K562 (cell line): ENCODE measurements around the gene NDUFAF3. TPM values are rescaled to one million over a fixed set of nuclear protein-coding genes. Genes with fewer than 3 reads are reported as not detected.

Experiments used
- ATAC-seq: fragments of 200-7000 bp; cut with Tn5 transposase; 3 replicates; pipeline ENCODE4 v1.9.1; 2020; ENCODE audit warnings: moderate library complexity
- BruUV-seq: library from RNA; stranded (reverse); fragments of 400-500 nt; replicated peaks from 2 replicates; lab custom pipeline; 2021; lab: Mats Ljungman, UMichigan
- CTCF ChIA-PET: fragments of 300-600 bp; formaldehyde crosslinking; extraction: SDS; loops from one replicate; lab custom pipeline; 2021; ENCODE audit warnings: low intra/inter-chr PET ratio; lab: Yijun Ruan, JAX
- POLR2A ChIA-PET: fragments of 300-600, 350-650 bp; sonication (Branson Sonifier 250); formaldehyde crosslinking; extraction: SDS; loops from one replicate; lab custom pipeline; 2021; ENCODE audit warnings: antibody characterized with exemption, inconsistent platforms; lab: Yijun Ruan, JAX
- DNase-seq, 4 experiments: peaks; one replicate each; pipeline versions ENCODE4 v3.0.0 to v3.0.0-alpha.2; 2011 to 2018; ENCODE audit warnings: low spot score in 3 of 4, mixed read lengths in 3 of 4; ENCODE audit errors: extremely low read depth in 1 of 4
- FAIRE-seq: peaks from 2 replicates; lab custom pipeline; 2011; peaks lifted over from hg19 to GRCh38; lab: Jason Lieb, UNC
- H2AFZ ChIP-seq: 2 replicates; pipeline ENCODE4 v1.6.0; 2011; ENCODE audit warnings: low read depth, low read length, control low read depth, inconsistent platforms
- H3K27ac ChIP-seq: fragments of 200-600 bp; 3 replicates; pipeline ENCODE4 v1.8.0; 2011; ENCODE audit warnings: low read depth, mild to moderate bottlenecking, control low read depth, inconsistent platforms, low read length, moderate library complexity, mixed read lengths; ENCODE audit errors: extremely low read depth
- H3K27me3 ChIP-seq, 2 experiments: fragments of 300-600 bp in 1 of 2; 2 replicates in 1 of 2; 3 replicates in 1 of 2; pipeline versions ENCODE4 v1.6.0 to v1.8.0; 2011; ENCODE audit warnings: inconsistent platforms in 2 of 2, low read length in 2 of 2, mild to moderate bottlenecking in 1 of 2, mixed read lengths in 1 of 2, moderate library complexity in 1 of 2; ENCODE audit not compliant: control insufficient read depth in 2 of 2, insufficient read depth in 2 of 2
- H3K36me3 ChIP-seq: fragments of 300-600 bp; 3 replicates; pipeline ENCODE4 v1.8.0; 2011; ENCODE audit warnings: mild to moderate bottlenecking, low read length, inconsistent platforms; ENCODE audit not compliant: control insufficient read depth, insufficient read depth
- H3K4me1 ChIP-seq, 2 experiments: fragments of 200-600 bp in 1 of 2; replicated peaks in 1 of 2; 2 replicates in 1 of 2; 3 replicates in 1 of 2; pipeline versions ENCODE4 v1.5.1 to v1.8.0; 2011; ENCODE audit warnings: inconsistent platforms in 2 of 2, low read length in 2 of 2, mild to moderate bottlenecking in 1 of 2, mixed read lengths in 1 of 2, moderate library complexity in 1 of 2; ENCODE audit not compliant: control insufficient read depth in 2 of 2, insufficient read depth in 2 of 2
- H3K4me2 ChIP-seq: 2 replicates; pipeline ENCODE4 v1.6.1; 2011; ENCODE audit warnings: low read length, control low read depth, inconsistent platforms, mixed read lengths; ENCODE audit not compliant: insufficient read depth
- H3K4me3 ChIP-seq: fragments of 200-600 bp; sonication (generic), shearing (Covaris generic); 2 replicates; pipeline ENCODE4 v1.5.1; 2016; ENCODE audit warnings: control low read depth, inconsistent platforms
- H3K79me2 ChIP-seq: fragments of 200-600 bp; 3 replicates; pipeline ENCODE4 v1.8.0; 2011; ENCODE audit warnings: low read length, inconsistent platforms; ENCODE audit not compliant: control insufficient read depth, insufficient read depth
- H3K9ac ChIP-seq, 2 experiments: 2 replicates each; pipeline versions ENCODE4 v1.6.0 to v1.6.1; 2011; ENCODE audit warnings: low read depth in 2 of 2, low read length in 2 of 2, control low read depth in 1 of 2, inconsistent platforms in 1 of 2, mild to moderate bottlenecking in 1 of 2, mixed read lengths in 1 of 2; ENCODE audit not compliant: insufficient read depth in 1 of 2
- H3K9me1 ChIP-seq: one replicate; pipeline ENCODE4 v1.6.0; 2011; ENCODE audit warnings: inconsistent platforms, mild to moderate bottlenecking, low read length, moderate library complexity; ENCODE audit not compliant: control insufficient read depth, insufficient read depth
- H3K9me3 ChIP-seq: replicated peaks from 2 replicates; pipeline ENCODE4 v1.5.1; 2011; ENCODE audit warnings: low read depth, low read length, inconsistent platforms; ENCODE audit not compliant: control insufficient read depth, insufficient read depth
- H4K20me1 ChIP-seq: replicated peaks from 2 replicates; pipeline ENCODE4 v1.6.1; 2011; ENCODE audit warnings: low read length, inconsistent platforms, mixed read lengths; ENCODE audit not compliant: control insufficient read depth, insufficient read depth
- KLF13 ChIP-seq: fragments of 450-650 bp; IDR thresholded peaks from 2 replicates; pipeline ENCODE4 v1.6.1; 2016; ENCODE audit warnings: missing genetic modification characterization, low read depth, mild to moderate bottlenecking, missing compliant biosample characterization, moderate library complexity, borderline replicate concordance
- NEUROD1 ChIP-seq: fragments of 150-350 bp; IDR thresholded peaks from 2 replicates; pipeline ENCODE4 v1.6.1; 2014; ENCODE audit warnings: borderline replicate concordance, low read length, low read depth; ENCODE audit not compliant: partially characterized antibody
- PTRF ChIP-seq: fragments of 450-650 bp; IDR thresholded peaks from 2 replicates; pipeline ENCODE4 v1.6.1; 2016; ENCODE audit warnings: mild to moderate bottlenecking, missing genetic modification characterization, missing compliant biosample characterization
- SP1 ChIP-seq: sonication (generic); formaldehyde crosslinking; IDR thresholded peaks from 2 replicates; pipeline ENCODE4 v1.8.1; 2022; ENCODE audit warnings: mild to moderate bottlenecking, missing genetic modification reagents
- STAT5A ChIP-seq: IDR thresholded peaks from 2 replicates; pipeline ENCODE4 v1.6.1; 2012; ENCODE audit warnings: low read length, inconsistent platforms, borderline replicate concordance
- U2AF1 ChIP-seq: fragments of 200-400 bp; formaldehyde crosslinking; optimal IDR thresholded peaks from 2 replicates; pipeline ENCODE3; 2017; ENCODE audit warnings: mild to moderate bottlenecking, low read depth, low read length, moderate library complexity
- ZNF253 ChIP-seq: fragments of 250-450 bp; sonication (Bioruptor Pico); conservative IDR thresholded peaks from 2 replicates; pipeline ENCODE4 v1.6.1; 2021; ENCODE audit warnings: mild to moderate bottlenecking
- WGBS: fragments of 100-300 bp; shearing (Covaris generic); methylation state at CpG from one replicate; pipeline ENCODE4 v1.1.6; 2016; ENCODE audit warnings: low coverage, mixed read lengths; ENCODE audit not compliant: insufficient coverage; ENCODE audit errors: missing lambda C conversion rate; 5-methylcytosine and 5-hydroxymethylcytosine counted together
- in situ Hi-C: fragments of 300-500 bp; cut with MboI; formaldehyde crosslinking; loops from 4 replicates; pipeline ENCODE4 v1.15.0; 2018; ENCODE audit warnings: inconsistent platforms, mixed read lengths
- intact Hi-C: fragments of 100-400 bp; cut with micrococcal nuclease; formaldehyde crosslinking; loops from 2 replicates; pipeline ENCODE4 v1.14.2; 2022
- polyA plus RNA-seq, 8 experiments: library from polyadenylated mRNA; depleted of rRNA in 4 of 8; stranded (reverse) in 5 of 8; unstranded in 3 of 8; fragments of >200 nt; fragmentation: Nextera tagmentation in 2 of 8; fragmentation: Illumina TruSeq in 1 of 8; extraction: Ambion mirVana in 2 of 8; extraction: Trizol in 1 of 8; gene quantifications; 2 replicates each; pipeline versions ENCODE4 v1.2.1 to v1.2.3, GENCODE V29; 2011 to 2014; ENCODE audit warnings: inconsistent platforms in 1 of 8, missing spikeins in 1 of 8
- total RNA-seq, 7 experiments: library from RNA; depleted of rRNA in 6 of 7; stranded (reverse); fragments of >200 nt in 6 of 7; fragmentation: Illumina TruSeq in 2 of 7; extraction: Trizol in 2 of 7; gene quantifications; 2 replicates each; pipeline versions ENCODE4 v1.2.1 to v1.2.3, GENCODE V29; 2011 to 2021; ENCODE audit warnings: low replicate concordance in 1 of 7
- TF ChIP-seq, protein P1 (sequence below): fragments of 200-400 bp; formaldehyde crosslinking; IDR thresholded peaks from 2 replicates; pipeline ENCODE4 v1.6.1; 2017; ENCODE audit warnings: mild to moderate bottlenecking, low read depth, low read length, moderate library complexity
- TF ChIP-seq, protein P2 (sequence below): fragments of 450-650 bp; IDR thresholded peaks from 2 replicates; pipeline ENCODE4 v1.6.1; 2014; ENCODE audit warnings: low read depth, mild to moderate bottlenecking, moderate library complexity, borderline replicate concordance
- TF ChIP-seq, protein P3 (sequence below): sonication (generic); formaldehyde crosslinking; IDR thresholded peaks from 2 replicates; pipeline ENCODE4 v1.4.0; 2020; ENCODE audit warnings: mild to moderate bottlenecking, missing genetic modification reagents
- TF ChIP-seq, protein P4 (sequence below): fragments of 250-450 bp; sonication (Bioruptor Pico); IDR thresholded peaks from 2 replicates; pipeline ENCODE4 v1.5.0; 2020; ENCODE audit warnings: mild to moderate bottlenecking, borderline replicate concordance

NDUFAF3 gene
- total and polyA plus RNA-seq, 9 of the 15 experiments (the other 6 are each of a cell fraction or from before 2014, with no cell fraction given): 17.0 to 127 (median 36.3) TPM

DNA sequence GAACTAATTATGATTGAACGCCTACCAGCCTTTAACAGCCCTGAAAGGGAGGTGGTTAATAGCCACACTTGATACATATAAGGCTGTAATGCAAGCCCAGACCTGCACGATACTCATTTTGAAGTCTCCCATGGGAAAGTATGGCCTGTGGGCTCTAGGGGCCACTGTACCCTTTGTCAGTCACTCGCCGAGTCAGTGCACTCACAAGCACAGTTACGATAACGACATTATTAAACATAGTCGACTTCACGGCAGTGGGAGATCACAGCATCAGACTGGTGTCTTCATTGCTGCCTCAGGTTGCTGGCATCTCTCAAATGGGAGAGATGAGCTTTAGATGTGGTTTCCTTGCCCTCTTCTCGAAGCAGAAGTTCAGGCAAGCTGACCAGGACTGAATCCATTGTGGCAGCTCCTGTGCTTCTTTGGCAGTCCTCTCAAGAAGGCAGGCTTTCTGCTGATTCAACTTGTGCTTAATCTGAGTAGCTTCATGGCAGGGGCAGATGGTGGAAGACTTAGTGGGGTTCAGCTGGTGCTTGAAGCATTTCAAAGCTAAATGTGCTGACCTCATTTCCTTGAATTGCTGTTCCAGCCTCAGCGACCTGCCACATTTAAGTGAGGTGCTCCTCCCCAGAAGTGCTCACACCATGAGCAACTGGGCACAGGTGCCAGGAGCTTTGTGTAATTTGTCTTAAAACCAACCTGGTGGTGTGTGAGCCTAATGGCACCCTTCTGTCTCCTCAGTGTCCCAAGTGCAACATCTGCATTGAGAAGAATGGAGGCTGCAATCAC lies 47.7 kb upstream of the NDUFAF3 start:
- no peak for DNase-seq
- intact Hi-C loops: no loop called here
- no TSS peak for BruUV-seq
- Histone ChIP-seq H3K4me1 (no peaks in the 10 kb centered on the region), H3K9me3 (no peaks in the 10 kb centered on the region), H3K79me2 (no peaks in the 10 kb centered on the region), H3K4me2 (no peak overlapping the region), H2AFZ (no peak overlapping the region), H3K9me1 (no peaks in the 10 kb centered on the region), H3K27ac (no peak overlapping the region; the same call in 2 of the 3 replicates), H3K36me3 (peaks cover 82% of the 10 kb centered on the region), H3K9ac (no peak overlapping the region), H3K27me3 (no peaks in the 10 kb centered on the region), H4K20me1 (no peaks in the 10 kb centered on the region), H3K4me3 (no peak overlapping the region)
- no peak for ATAC-seq
- no peak for FAIRE-seq
- in situ Hi-C loops: no loop called here
- CTCF ChIA-PET: no interaction called here
- whole genome bisulfite sequencing: 95% methylated on average over 10 of the region's 10 CpGs
- POLR2A ChIA-PET: interaction anchor here (0.5 to 1.7 kb wide), 5 partner anchors 12 to 91 kb away, joined by 3 to 5 read pairs (median 3); no protein-coding TSS in a partner anchor
- TF ChIP-seq U2AF1 (no peak), ZNF253 (no peak), NEUROD1 (no peak), SP1 (CRISPR knock-in tag) (no peak), STAT5A (no peak), KLF13 (tag) (no peak), PTRF (tag) (no peak)
- TF ChIP-seq, protein P1, sequence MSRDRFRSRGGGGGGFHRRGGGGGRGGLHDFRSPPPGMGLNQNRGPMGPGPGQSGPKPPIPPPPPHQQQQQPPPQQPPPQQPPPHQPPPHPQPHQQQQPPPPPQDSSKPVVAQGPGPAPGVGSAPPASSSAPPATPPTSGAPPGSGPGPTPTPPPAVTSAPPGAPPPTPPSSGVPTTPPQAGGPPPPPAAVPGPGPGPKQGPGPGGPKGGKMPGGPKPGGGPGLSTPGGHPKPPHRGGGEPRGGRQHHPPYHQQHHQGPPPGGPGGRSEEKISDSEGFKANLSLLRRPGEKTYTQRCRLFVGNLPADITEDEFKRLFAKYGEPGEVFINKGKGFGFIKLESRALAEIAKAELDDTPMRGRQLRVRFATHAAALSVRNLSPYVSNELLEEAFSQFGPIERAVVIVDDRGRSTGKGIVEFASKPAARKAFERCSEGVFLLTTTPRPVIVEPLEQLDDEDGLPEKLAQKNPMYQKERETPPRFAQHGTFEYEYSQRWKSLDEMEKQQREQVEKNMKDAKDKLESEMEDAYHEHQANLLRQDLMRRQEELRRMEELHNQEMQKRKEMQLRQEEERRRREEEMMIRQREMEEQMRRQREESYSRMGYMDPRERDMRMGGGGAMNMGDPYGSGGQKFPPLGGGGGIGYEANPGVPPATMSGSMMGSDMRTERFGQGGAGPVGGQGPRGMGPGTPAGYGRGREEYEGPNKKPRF: no peak
- TF ChIP-seq, protein P2, sequence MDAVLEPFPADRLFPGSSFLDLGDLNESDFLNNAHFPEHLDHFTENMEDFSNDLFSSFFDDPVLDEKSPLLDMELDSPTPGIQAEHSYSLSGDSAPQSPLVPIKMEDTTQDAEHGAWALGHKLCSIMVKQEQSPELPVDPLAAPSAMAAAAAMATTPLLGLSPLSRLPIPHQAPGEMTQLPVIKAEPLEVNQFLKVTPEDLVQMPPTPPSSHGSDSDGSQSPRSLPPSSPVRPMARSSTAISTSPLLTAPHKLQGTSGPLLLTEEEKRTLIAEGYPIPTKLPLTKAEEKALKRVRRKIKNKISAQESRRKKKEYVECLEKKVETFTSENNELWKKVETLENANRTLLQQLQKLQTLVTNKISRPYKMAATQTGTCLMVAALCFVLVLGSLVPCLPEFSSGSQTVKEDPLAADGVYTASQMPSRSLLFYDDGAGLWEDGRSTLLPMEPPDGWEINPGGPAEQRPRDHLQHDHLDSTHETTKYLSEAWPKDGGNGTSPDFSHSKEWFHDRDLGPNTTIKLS: no peak
- TF ChIP-seq, protein P3, sequence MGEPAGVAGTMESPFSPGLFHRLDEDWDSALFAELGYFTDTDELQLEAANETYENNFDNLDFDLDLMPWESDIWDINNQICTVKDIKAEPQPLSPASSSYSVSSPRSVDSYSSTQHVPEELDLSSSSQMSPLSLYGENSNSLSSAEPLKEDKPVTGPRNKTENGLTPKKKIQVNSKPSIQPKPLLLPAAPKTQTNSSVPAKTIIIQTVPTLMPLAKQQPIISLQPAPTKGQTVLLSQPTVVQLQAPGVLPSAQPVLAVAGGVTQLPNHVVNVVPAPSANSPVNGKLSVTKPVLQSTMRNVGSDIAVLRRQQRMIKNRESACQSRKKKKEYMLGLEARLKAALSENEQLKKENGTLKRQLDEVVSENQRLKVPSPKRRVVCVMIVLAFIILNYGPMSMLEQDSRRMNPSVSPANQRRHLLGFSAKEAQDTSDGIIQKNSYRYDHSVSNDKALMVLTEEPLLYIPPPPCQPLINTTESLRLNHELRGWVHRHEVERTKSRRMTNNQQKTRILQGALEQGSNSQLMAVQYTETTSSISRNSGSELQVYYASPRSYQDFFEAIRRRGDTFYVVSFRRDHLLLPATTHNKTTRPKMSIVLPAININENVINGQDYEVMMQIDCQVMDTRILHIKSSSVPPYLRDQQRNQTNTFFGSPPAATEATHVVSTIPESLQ: no peak
- TF ChIP-seq, protein P4, sequence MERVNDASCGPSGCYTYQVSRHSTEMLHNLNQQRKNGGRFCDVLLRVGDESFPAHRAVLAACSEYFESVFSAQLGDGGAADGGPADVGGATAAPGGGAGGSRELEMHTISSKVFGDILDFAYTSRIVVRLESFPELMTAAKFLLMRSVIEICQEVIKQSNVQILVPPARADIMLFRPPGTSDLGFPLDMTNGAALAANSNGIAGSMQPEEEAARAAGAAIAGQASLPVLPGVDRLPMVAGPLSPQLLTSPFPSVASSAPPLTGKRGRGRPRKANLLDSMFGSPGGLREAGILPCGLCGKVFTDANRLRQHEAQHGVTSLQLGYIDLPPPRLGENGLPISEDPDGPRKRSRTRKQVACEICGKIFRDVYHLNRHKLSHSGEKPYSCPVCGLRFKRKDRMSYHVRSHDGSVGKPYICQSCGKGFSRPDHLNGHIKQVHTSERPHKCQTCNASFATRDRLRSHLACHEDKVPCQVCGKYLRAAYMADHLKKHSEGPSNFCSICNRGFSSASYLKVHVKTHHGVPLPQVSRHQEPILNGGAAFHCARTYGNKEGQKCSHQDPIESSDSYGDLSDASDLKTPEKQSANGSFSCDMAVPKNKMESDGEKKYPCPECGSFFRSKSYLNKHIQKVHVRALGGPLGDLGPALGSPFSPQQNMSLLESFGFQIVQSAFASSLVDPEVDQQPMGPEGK (CRISPR knock-in tag): no peak
